ENCODE measurements around the gene CRY2. TPM values are rescaled to one million over a fixed set of nuclear protein-coding genes. Genes with fewer than 3 reads are reported as not detected.

CRY2 gene
- total and polyA plus RNA-seq, 2 of the 13 experiments (the other 11 are each of a cell fraction or from before 2014, with no cell fraction given): 10.1 to 12.2 TPM

DNA sequence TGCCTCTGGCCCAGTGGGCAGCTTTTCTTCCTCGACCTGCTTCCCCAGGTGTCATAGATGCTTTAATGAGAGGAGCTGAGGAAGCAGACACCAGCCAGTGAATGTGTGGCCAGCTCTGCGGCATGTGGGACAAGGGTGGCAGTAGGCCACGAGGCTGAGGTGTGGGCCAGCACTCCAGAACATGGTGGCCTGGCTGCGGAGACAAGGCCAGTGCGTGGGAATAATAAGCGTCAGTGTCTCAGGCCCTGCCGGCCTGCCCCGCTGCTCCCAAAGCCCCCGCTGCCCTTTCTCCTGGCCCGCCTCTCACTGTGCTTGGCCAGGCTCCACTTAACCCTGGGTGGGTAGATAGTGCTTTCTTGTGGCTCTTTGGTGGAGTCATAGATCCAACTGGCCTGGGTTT lies 40.3 kb downstream of the CRY2 start:
- no TSS peak for BruUV-seq (replicated peaks)
- intact Hi-C loops (cut with micrococcal nuclease; ENCODE audit: unreplicated experiment): loop anchor here (1.0 kb wide), 1 partner anchor 31 kb away; no protein-coding TSS in a partner anchor
- FAIRE-seq (no peak), DNase-seq (ENCODE audit: low spot score) (no peak), ATAC-seq (no peak)
- no peaks in the 10 kb centered on the region for H3K79me2 ChIP-seq (ENCODE audit: insufficient read depth, low read length)
- H3K36me3 ChIP-seq (replicated peaks in 1 of 2; ENCODE audit: control insufficient read depth in 1 of 2, insufficient read depth in 2 of 2, low read length in 2 of 2): no peaks in the 10 kb centered on the region
- TF ChIP-seq, protein P1, sequence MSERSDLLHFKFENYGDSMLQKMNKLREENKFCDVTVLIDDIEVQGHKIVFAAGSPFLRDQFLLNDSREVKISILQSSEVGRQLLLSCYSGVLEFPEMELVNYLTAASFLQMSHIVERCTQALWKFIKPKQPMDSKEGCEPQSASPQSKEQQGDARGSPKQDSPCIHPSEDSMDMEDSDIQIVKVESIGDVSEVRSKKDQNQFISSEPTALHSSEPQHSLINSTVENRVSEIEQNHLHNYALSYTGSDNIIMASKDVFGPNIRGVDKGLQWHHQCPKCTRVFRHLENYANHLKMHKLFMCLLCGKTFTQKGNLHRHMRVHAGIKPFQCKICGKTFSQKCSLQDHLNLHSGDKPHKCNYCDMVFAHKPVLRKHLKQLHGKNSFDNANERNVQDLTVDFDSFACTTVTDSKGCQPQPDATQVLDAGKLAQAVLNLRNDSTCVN (CRISPR knock-in tag; IDR thresholded peaks at IDR 0.05; ENCODE audit: borderline replicate concordance): no peak
- TF ChIP-seq, protein P2, sequence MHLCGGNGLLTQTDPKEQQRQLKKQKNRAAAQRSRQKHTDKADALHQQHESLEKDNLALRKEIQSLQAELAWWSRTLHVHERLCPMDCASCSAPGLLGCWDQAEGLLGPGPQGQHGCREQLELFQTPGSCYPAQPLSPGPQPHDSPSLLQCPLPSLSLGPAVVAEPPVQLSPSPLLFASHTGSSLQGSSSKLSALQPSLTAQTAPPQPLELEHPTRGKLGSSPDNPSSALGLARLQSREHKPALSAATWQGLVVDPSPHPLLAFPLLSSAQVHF (CRISPR knock-in tag; IDR thresholded peaks at IDR 0.05): no peak
- no peak for TF ChIP-seq ISL2 (CRISPR knock-in tag; IDR thresholded peaks at IDR 0.05)
- no peak overlapping the region for H3K9ac ChIP-seq (ENCODE audit: insufficient read depth, low read depth, low read length)
- in situ Hi-C loops (cut with HindIII; ENCODE audit: extremely low pct_ligation_motif_present, low pct_unique_long_range_greater_than_20kb): no loop called here
- no peaks in the 10 kb centered on the region; a peak in 2 of 5 replicates for H3K27me3 ChIP-seq (ENCODE audit: control insufficient read depth in 1 of 2, insufficient read depth in 2 of 2, low read length in 2 of 2)
- ChIA-PET CTCF (ENCODE audit: low intra/inter-chr PET ratio, low total read pairs) (no interaction called here), POLR2A (no interaction called here)
- H3K27ac ChIP-seq (ENCODE audit: extremely low read length, insufficient read depth, low read length): no peak overlapping the region
- no peaks in the 10 kb centered on the region for H3K9me3 ChIP-seq (ENCODE audit: low read length)
- peaks cover 12% of the 10 kb centered on the region; the same call in 1 of the 2 replicates for H4K20me1 ChIP-seq (ENCODE audit: insufficient read depth, low read length)
- 45% methylated on average over 6 of the region's 10 CpGs for WGBS (ENCODE audit: low lambda C conversion rate)
- no peak overlapping the region for H3K4me2 ChIP-seq (ENCODE audit: low read depth, low read length)
- H3K4me3 ChIP-seq (replicated peaks in 1 of 3; ENCODE audit: insufficient read depth in 1 of 3, low read depth in 2 of 3, low read length in 3 of 3): no peak overlapping the region
- H2AFZ ChIP-seq (ENCODE audit: low read length): no peak overlapping the region
- 0 out of 2 replicates have a peak, but pooled peaks cover under 1% of the 10 kb centered on the region for H3K4me1 ChIP-seq (ENCODE audit: insufficient read depth, low read length)

DNA sequence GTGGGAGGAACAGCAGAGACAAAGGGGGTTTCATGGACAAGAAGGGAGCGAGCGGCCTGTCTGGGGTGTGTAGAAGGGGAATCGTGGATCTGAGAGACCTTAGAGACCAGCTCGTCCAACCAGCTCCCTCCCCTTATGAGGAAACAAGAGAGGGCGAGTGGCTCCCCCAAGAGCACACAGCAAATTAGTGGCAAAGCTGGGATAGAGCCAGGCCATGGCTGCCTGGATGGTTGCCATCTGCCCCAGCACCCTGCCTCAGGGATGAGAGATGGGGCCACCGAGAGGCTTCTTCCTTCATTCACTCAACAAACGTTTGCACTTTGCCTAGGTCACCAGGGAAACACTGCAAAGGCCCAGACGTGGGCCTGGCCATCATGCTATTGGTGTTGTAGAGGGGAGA lies 42.3 kb downstream of the CRY2 start:
- ChIA-PET CTCF (ENCODE audit: low intra/inter-chr PET ratio, low total read pairs) (no interaction called here), POLR2A (interaction anchor here (0.7 kb wide), 1 partner anchor 10 kb away, joined by 3 read pairs; no protein-coding TSS in a partner anchor)
- Histone ChIP-seq H2AFZ (ENCODE audit: low read length) (no peak overlapping the region), H3K4me3 (replicated peaks in 1 of 3; ENCODE audit: insufficient read depth in 1 of 3, low read depth in 2 of 3, low read length in 3 of 3) (no peak overlapping the region), H3K36me3 (replicated peaks in 1 of 2; ENCODE audit: control insufficient read depth in 1 of 2, insufficient read depth in 2 of 2, low read length in 2 of 2) (no peaks in the 10 kb centered on the region), H3K79me2 (ENCODE audit: insufficient read depth, low read length) (no peaks in the 10 kb centered on the region), H3K27ac (ENCODE audit: extremely low read length, insufficient read depth, low read length) (no peak overlapping the region), H3K4me2 (ENCODE audit: low read depth, low read length) (no peak overlapping the region), H3K27me3 (ENCODE audit: control insufficient read depth in 1 of 2, insufficient read depth in 2 of 2, low read length in 2 of 2) (no peaks in the 10 kb centered on the region; a peak in 3 of 5 replicates), H4K20me1 (ENCODE audit: insufficient read depth, low read length) (peaks cover 10% of the 10 kb centered on the region; the same call in 1 of the 2 replicates), H3K4me1 (ENCODE audit: insufficient read depth, low read length) (peaks cover 9% of the 10 kb centered on the region), H3K9ac (ENCODE audit: insufficient read depth, low read depth, low read length) (no peak overlapping the region), H3K9me3 (ENCODE audit: low read length) (no peaks in the 10 kb centered on the region)
- 48% methylated on average over 6 of the region's 8 CpGs for WGBS (ENCODE audit: low lambda C conversion rate)
- FAIRE-seq (no peak), DNase-seq (ENCODE audit: low spot score) (no peak), ATAC-seq (no peak)
- intact Hi-C loops (cut with micrococcal nuclease; ENCODE audit: unreplicated experiment): no loop called here
- BruUV-seq (replicated peaks): no TSS peak
- in situ Hi-C loops (cut with HindIII; ENCODE audit: extremely low pct_ligation_motif_present, low pct_unique_long_range_greater_than_20kb): no loop called here
- peak; percentile 66; the same call in 1 of the 2 replicates for TF ChIP-seq ZNF768 (CRISPR knock-in tag; IDR thresholded peaks at IDR 0.05)
- no peak for TF ChIP-seq JUNB (CRISPR knock-in tag; IDR thresholded peaks at IDR 0.05; ENCODE audit: borderline replicate concordance)
- no peak for TF ChIP-seq YY1 (IDR thresholded peaks at IDR 0.05; ENCODE audit: insufficient read depth, insufficient replicate concordance, low read depth, low read length)
- no peak for TF ChIP-seq HNRNPL (IDR thresholded peaks at IDR 0.05; ENCODE audit: low read depth, low read length)
- TF ChIP-seq THAP11 (CRISPR knock-in tag; IDR thresholded peaks at IDR 0.05): no peak
- TF ChIP-seq ZNF431 (CRISPR knock-in tag; IDR thresholded peaks at IDR 0.05; ENCODE audit: borderline replicate concordance, low read depth): no peak

Measured in HepG2 (cell line).